H9 (cell line): ENCODE measurements around the gene ARHGEF1. TPM values are rescaled to one million over a fixed set of nuclear protein-coding genes. Genes with fewer than 3 reads are reported as not detected.

Experiments used
- DNase-seq: peaks from one replicate; pipeline ENCODE4 v3.0.0-alpha.2; 2017
- H2AFZ ChIP-seq: one replicate; pipeline ENCODE4 v1.6.1; 2013; ENCODE audit warnings: mild to moderate bottlenecking, low read length, control low read depth, moderate library complexity
- H2AK5ac ChIP-seq: 2 replicates; pipeline ENCODE4 v1.6.1; 2013; ENCODE audit warnings: low read length, control low read depth, mixed read lengths; ENCODE audit not compliant: insufficient read length
- H2BK120ac ChIP-seq: one replicate; pipeline ENCODE4 v1.6.1; 2013; ENCODE audit warnings: low read depth, mild to moderate bottlenecking, low read length, control low read depth, inconsistent platforms; ENCODE audit not compliant: poor library complexity, severe bottlenecking
- H2BK12ac ChIP-seq: 2 replicates; pipeline ENCODE4 v1.6.1; 2013; ENCODE audit warnings: low read length, control low read depth, mixed read lengths, low read depth; ENCODE audit not compliant: insufficient read length
- H2BK15ac ChIP-seq: 2 replicates; pipeline ENCODE4 v1.6.1; 2013; ENCODE audit warnings: low read depth, low read length, control low read depth
- H2BK20ac ChIP-seq: one replicate; pipeline ENCODE4 v1.6.1; 2013; ENCODE audit warnings: low read depth, mild to moderate bottlenecking, low read length, control low read depth, inconsistent platforms; ENCODE audit not compliant: poor library complexity, severe bottlenecking
- H2BK5ac ChIP-seq: 2 replicates; pipeline ENCODE4 v1.6.1; 2013; ENCODE audit warnings: low read length, control low read depth, mixed read lengths; ENCODE audit not compliant: insufficient read length
- H3K14ac ChIP-seq: 2 replicates; pipeline ENCODE4 v1.6.1; 2013; ENCODE audit warnings: low read length, control low read depth; ENCODE audit not compliant: insufficient read depth
- H3K18ac ChIP-seq: 2 replicates; pipeline ENCODE4 v1.6.1; 2013; ENCODE audit warnings: low read depth, mild to moderate bottlenecking, mixed read lengths, low read length, control low read depth; ENCODE audit not compliant: insufficient read length
- H3K23ac ChIP-seq: 2 replicates; pipeline ENCODE4 v1.6.1; 2013; ENCODE audit warnings: low read length, control low read depth, mixed read lengths, low read depth; ENCODE audit not compliant: insufficient read length
- H3K23me2 ChIP-seq: 2 replicates; pipeline ENCODE4 v1.6.1; 2013; ENCODE audit warnings: low read depth, mild to moderate bottlenecking, mixed read lengths, low read length, control low read depth; ENCODE audit not compliant: insufficient read length, poor library complexity, severe bottlenecking
- H3K27ac ChIP-seq: 2 replicates; pipeline ENCODE4 v1.5.1; 2013; ENCODE audit warnings: low read length, control low read depth, mixed read lengths, low read depth; ENCODE audit not compliant: insufficient read length
- H3K27me3 ChIP-seq: 2 replicates; pipeline ENCODE4 v1.6.1; 2013; ENCODE audit warnings: low read length, control low read depth, inconsistent platforms; ENCODE audit not compliant: insufficient read depth
- H3K4ac ChIP-seq: 2 replicates; pipeline ENCODE4 v1.6.1; 2013; ENCODE audit warnings: low read depth, mild to moderate bottlenecking, control low read depth, inconsistent platforms, low read length, moderate library complexity
- H3K4me1 ChIP-seq: 2 replicates; pipeline ENCODE4 v1.6.1; 2013; ENCODE audit warnings: low read length, control low read depth, inconsistent platforms; ENCODE audit not compliant: insufficient read depth
- H3K4me2 ChIP-seq: 2 replicates; pipeline ENCODE4 v1.6.1; 2013; ENCODE audit warnings: low read length, control low read depth, mixed read lengths; ENCODE audit not compliant: insufficient read length, insufficient read depth
- H3K56ac ChIP-seq: 2 replicates; pipeline ENCODE4 v1.6.1; 2013; ENCODE audit warnings: low read depth, mild to moderate bottlenecking, mixed read lengths, low read length, control low read depth; ENCODE audit not compliant: insufficient read length
- H3K79me1 ChIP-seq: 2 replicates; pipeline ENCODE4 v1.6.1; 2013; ENCODE audit warnings: low read depth, mild to moderate bottlenecking, moderate library complexity, low read length, control low read depth, inconsistent platforms; ENCODE audit not compliant: insufficient read depth, poor library complexity, severe bottlenecking
- H3K79me2 ChIP-seq: 2 replicates; pipeline ENCODE4 v1.6.1; 2013; ENCODE audit warnings: low read length, control low read depth, inconsistent platforms; ENCODE audit not compliant: insufficient read depth
- H3K9ac ChIP-seq: 2 replicates; pipeline ENCODE4 v1.6.1; 2013; ENCODE audit warnings: low read length, control low read depth, mixed read lengths; ENCODE audit not compliant: insufficient read length; ENCODE audit errors: extremely low read depth
- H3K9me3 ChIP-seq: one replicate; pipeline ENCODE4 v1.6.1; 2013; ENCODE audit warnings: low read depth, low read length, inconsistent platforms; ENCODE audit not compliant: control insufficient read depth
- H3T11ph ChIP-seq: one replicate; pipeline ENCODE4 v1.6.1; 2013; ENCODE audit warnings: mild to moderate bottlenecking, low read length, control low read depth, inconsistent platforms
- H4K20me1 ChIP-seq: one replicate; pipeline ENCODE4 v1.6.1; 2013; ENCODE audit not compliant: control insufficient read depth, insufficient read length, insufficient read depth
- H4K5ac ChIP-seq: 2 replicates; pipeline ENCODE4 v1.6.1; 2013; ENCODE audit warnings: low read depth, mild to moderate bottlenecking, mixed read lengths, low read length, control low read depth; ENCODE audit not compliant: insufficient read length
- H4K8ac ChIP-seq: replicated peaks from 2 replicates; pipeline ENCODE4 v1.6.1; 2013; ENCODE audit warnings: low read length, control low read depth, mixed read lengths, low read depth; ENCODE audit not compliant: insufficient read length
- H4K91ac ChIP-seq: 2 replicates; pipeline ENCODE4 v1.6.1; 2013; ENCODE audit warnings: low read depth, mild to moderate bottlenecking, moderate library complexity, mixed read lengths, low read length, control low read depth; ENCODE audit not compliant: insufficient read length
- H3K27ac Mint-ChIP-seq, 3 experiments: 2 replicates in 2 of 3; 3 replicates in 1 of 3; pipeline ENCODE4 v1.8.0; 2020 to 2021; ENCODE audit warnings: mixed read lengths in 3 of 3, mild to moderate bottlenecking in 1 of 3, moderate library complexity in 1 of 3
- H3K27me3 Mint-ChIP-seq: 2 replicates; pipeline ENCODE4 v1.8.0; 2021; ENCODE audit warnings: low read depth, mild to moderate bottlenecking, moderate library complexity, mixed read lengths
- H3K36me3 Mint-ChIP-seq, 3 experiments: 2 replicates in 2 of 3; 3 replicates in 1 of 3; pipeline ENCODE4 v1.8.0; 2020 to 2021; ENCODE audit warnings: low read depth in 3 of 3, mixed read lengths in 3 of 3; ENCODE audit not compliant: insufficient read depth in 1 of 3
- H3K4me1 Mint-ChIP-seq, 2 experiments: 2 replicates each; pipeline ENCODE4 v1.8.0; 2020; ENCODE audit warnings: mixed read lengths in 2 of 2
- H3K4me3 Mint-ChIP-seq, 2 experiments: 2 replicates in 1 of 2; 3 replicates in 1 of 2; pipeline ENCODE4 v1.8.0; 2020 to 2021; ENCODE audit warnings: mild to moderate bottlenecking in 2 of 2, mixed read lengths in 2 of 2, moderate library complexity in 1 of 2
- H3K9me3 Mint-ChIP-seq, 2 experiments: 2 replicates in 1 of 2; 3 replicates in 1 of 2; pipeline ENCODE4 v1.8.0; 2020; ENCODE audit warnings: mild to moderate bottlenecking in 2 of 2, mixed read lengths in 2 of 2, moderate library complexity in 1 of 2
- CTCF ChIP-seq: fragments of 200-600 bp; sonication (generic); conservative IDR thresholded peaks from 3 replicates; pipeline ENCODE4 v1.8.0; 2021; ENCODE audit warnings: antibody characterized with exemption, mild to moderate bottlenecking
- WGBS: extraction: QIAGEN DNeasy Blood & Tissue Kit; methylation state at CpG from one replicate; pipeline ENCODE4 v1.1.7; 2013; ENCODE audit warnings: missing lambda C conversion rate, low lambda C conversion rate, mixed read lengths; ENCODE audit not compliant: insufficient read length; ENCODE audit errors: extremely low coverage; 5-methylcytosine and 5-hydroxymethylcytosine counted together
- total RNA-seq: library from RNA; stranded (reverse); gene quantifications from 2 replicates; pipeline ENCODE4 v1.2.1, GENCODE V29; 2021

The ARHGEF1 gene
- total RNA-seq, 1 experiment from 2014 or later = 50.3 TPM

GRCh38 chr19:41928221-41928683 lies 45.3 kb downstream of the ARHGEF1 start, which contains the start of gene ERFL:
Gene ERFL, minus strand, starts transcription at chr19:41928449. Its CDS starts 15,530 bp downstream, at chr19:41912919.
- peaks cover 0 to 3% of the 10 kb centered on the region in 2 experiments; a peak in 4 of 5 replicates for H3K9me3 Mint-ChIP-seq
- H4K91ac ChIP-seq = no peak within 1 kb of the TSS
- no peaks in the 10 kb centered on the region for H3K79me2 ChIP-seq
- no peak within 1 kb of the TSS for H3K14ac ChIP-seq
- no peak for TF ChIP-seq CTCF
- no peak within 1 kb of the TSS for H2BK15ac ChIP-seq
- H3K27ac ChIP-seq = no peak within 1 kb of the TSS
- DNase-seq = no peak
- H3T11ph ChIP-seq = no peak within 1 kb of the TSS
- H2AK5ac ChIP-seq = no peak within 1 kb of the TSS
- H3K4ac ChIP-seq = no peak within 1 kb of the TSS
- H4K8ac ChIP-seq = no peak within 1 kb of the TSS
- H2AFZ ChIP-seq = no peak within 1 kb of the TSS
- H3K23ac ChIP-seq = no peak within 1 kb of the TSS
- H3K18ac ChIP-seq = no peak within 1 kb of the TSS
- no peak within 1 kb of the TSS for H2BK12ac ChIP-seq
- H3K4me1 Mint-ChIP-seq = peaks cover 21 to 38% of the 10 kb centered on the region in 2 experiments
- H3K56ac ChIP-seq = no peak within 1 kb of the TSS
- no CpG with 5 or more reads among the region's 49 CpGs for WGBS
- H3K23me2 ChIP-seq = peaks cover 2% of the 10 kb centered on the region
- no peak within 1 kb of the TSS for H2BK5ac ChIP-seq
- H3K36me3 Mint-ChIP-seq = no peaks in the 10 kb centered on the region
- peak within 1 kb of the TSS; percentile 59 to 84 for H3K4me3 Mint-ChIP-seq
- no peak within 1 kb of the TSS for H2BK20ac ChIP-seq
- H4K5ac ChIP-seq = no peak within 1 kb of the TSS
- H4K20me1 ChIP-seq = no peaks in the 10 kb centered on the region
- peak within 1 kb of the TSS; percentile 72 for H3K4me2 ChIP-seq
- H3K9me3 ChIP-seq = no peaks in the 10 kb centered on the region
- peaks cover 91% of the 10 kb centered on the region for H3K27me3 ChIP-seq
- H3K9ac ChIP-seq = no peak within 1 kb of the TSS
- no peak within 1 kb of the TSS for H2BK120ac ChIP-seq
- peaks cover 5% of the 10 kb centered on the region; the same call in 1 of the 2 replicates for H3K4me1 ChIP-seq
- H3K27ac Mint-ChIP-seq = no peak within 1 kb of the TSS
- peaks cover 2% of the 10 kb centered on the region for H3K27me3 Mint-ChIP-seq
- H3K79me1 ChIP-seq = no peaks in the 10 kb centered on the region
